Breast epithelium (tissue), 4 donors: ENCODE results near the gene PLK5. TPM values are rescaled to one million over a fixed set of nuclear protein-coding genes. Genes with fewer than 3 reads are reported as not detected.

Experiments
- DNase-seq, 2 donors: peaks; one replicate each; pipeline ENCODE4 v3.0.0-alpha.2; 2019; ENCODE audit warnings: low spot score in 2 of 2
- H3K27ac ChIP-seq, 2 donors: fragments of 200-600 bp; sonication (generic) in 1 of 2; one replicate each; pipeline ENCODE4 v1.5.1; 2016 to 2019; ENCODE audit warnings: mild to moderate bottlenecking in 1 of 2
- H3K27me3 ChIP-seq, 2 donors: fragments of 200-600 bp; sonication (generic) in 1 of 2; one replicate each; pipeline versions ENCODE4 v1.5.1 to v1.6.0; 2017 to 2019; ENCODE audit warnings: control low read depth in 1 of 2, mild to moderate bottlenecking in 1 of 2
- H3K36me3 ChIP-seq: fragments of 200-600 bp; one replicate; pipeline ENCODE4 v1.5.1; 2019
- H3K4me1 ChIP-seq, 2 donors: fragments of 200-600 bp; sonication (generic); one replicate each; pipeline ENCODE4 v1.5.1; 2016 to 2019; ENCODE audit warnings: control low read depth in 1 of 2
- H3K4me3 ChIP-seq, 3 donors: fragments of 200-600 bp; sonication (generic); 1 replicate in 2 of 3; 2 replicates in 1 of 3; pipeline ENCODE4 v1.5.1; 2016 to 2019; ENCODE audit warnings: mild to moderate bottlenecking in 3 of 3, moderate library complexity in 2 of 3
- H3K9me3 ChIP-seq, 2 donors: fragments of 200-600 bp; sonication (generic) in 1 of 2; one replicate each; pipeline ENCODE4 v1.5.1; 2016 to 2019; ENCODE audit warnings: control low read depth in 1 of 2
- POLR2A ChIP-seq: fragments of 450-650 bp; IDR thresholded peaks from one replicate; pipeline ENCODE4 v1.6.1; 2016; ENCODE audit warnings: antibody characterized with exemption, mild to moderate bottlenecking, moderate library complexity
- POLR2AphosphoS5 ChIP-seq, 3 donors: sonication (generic); formaldehyde crosslinking; IDR thresholded peaks; one replicate each; pipeline ENCODE4 v1.6.1; 2017; ENCODE audit warnings: antibody characterized with exemption in 3 of 3
- intact Hi-C: fragments of 100-400 bp; cut with DNase I; formaldehyde crosslinking; loops from one replicate; pipeline ENCODE4 v1.15.1; 2023; ENCODE audit warnings: low total_unique reads
- total RNA-seq, 3 donors: library from RNA; depleted of rRNA; stranded (reverse); fragments of >200 nt; gene quantifications; one replicate each; pipeline ENCODE4 v1.1.0, GENCODE V29; 2016
- TF ChIP-seq, protein P1 (sequence below), 3 donors: fragments of 450-650 bp; IDR thresholded peaks; one replicate each; pipeline ENCODE4 v1.5.1; 2016 to 2017; ENCODE audit warnings: antibody characterized with exemption in 3 of 3, mild to moderate bottlenecking in 3 of 3, moderate library complexity in 3 of 3

Gene PLK5
- total RNA-seq, 3 donors from 2014 or later = 0.44 to 0.98 TPM; not detected in 1

DNA sequence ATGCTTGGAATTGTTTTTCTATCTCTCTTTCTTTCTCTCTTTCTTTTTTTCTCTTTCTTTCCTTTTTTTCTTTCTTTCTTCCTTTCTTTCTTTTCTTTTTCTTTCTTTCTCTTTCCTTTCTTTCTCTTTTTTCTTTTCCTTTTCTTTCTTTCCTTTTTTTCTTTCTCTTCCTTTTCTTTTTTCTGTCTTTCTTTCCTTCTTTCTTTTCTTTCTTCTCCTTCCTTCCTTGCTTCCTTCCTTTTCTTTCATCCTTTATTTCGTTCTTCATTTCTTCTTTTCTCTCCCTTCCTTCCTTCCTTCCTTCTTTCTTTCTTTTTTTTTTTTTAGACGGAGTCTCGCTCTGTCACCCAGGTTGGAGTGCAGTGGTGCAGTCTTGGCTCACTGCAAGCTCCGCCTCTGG lies 46.1 kb downstream of the PLK5 start:
- Histone ChIP-seq H3K9me3 (no peaks in the 10 kb centered on the region), H3K36me3 (no peaks in the 10 kb centered on the region), H3K4me3 (no peak overlapping the region), H3K27me3 (no peaks in the 10 kb centered on the region), H3K4me1 (peaks cover 0 to 6% of the 10 kb centered on the region in 2 donors), H3K27ac (no peak overlapping the region)
- intact Hi-C loops = no loop called here
- no peak for DNase-seq
- no peak for TF ChIP-seq POLR2A
- no peak for TF ChIP-seq POLR2AphosphoS5 (IDR thresholded peaks at IDR 0.05)
- TF ChIP-seq, protein P1, sequence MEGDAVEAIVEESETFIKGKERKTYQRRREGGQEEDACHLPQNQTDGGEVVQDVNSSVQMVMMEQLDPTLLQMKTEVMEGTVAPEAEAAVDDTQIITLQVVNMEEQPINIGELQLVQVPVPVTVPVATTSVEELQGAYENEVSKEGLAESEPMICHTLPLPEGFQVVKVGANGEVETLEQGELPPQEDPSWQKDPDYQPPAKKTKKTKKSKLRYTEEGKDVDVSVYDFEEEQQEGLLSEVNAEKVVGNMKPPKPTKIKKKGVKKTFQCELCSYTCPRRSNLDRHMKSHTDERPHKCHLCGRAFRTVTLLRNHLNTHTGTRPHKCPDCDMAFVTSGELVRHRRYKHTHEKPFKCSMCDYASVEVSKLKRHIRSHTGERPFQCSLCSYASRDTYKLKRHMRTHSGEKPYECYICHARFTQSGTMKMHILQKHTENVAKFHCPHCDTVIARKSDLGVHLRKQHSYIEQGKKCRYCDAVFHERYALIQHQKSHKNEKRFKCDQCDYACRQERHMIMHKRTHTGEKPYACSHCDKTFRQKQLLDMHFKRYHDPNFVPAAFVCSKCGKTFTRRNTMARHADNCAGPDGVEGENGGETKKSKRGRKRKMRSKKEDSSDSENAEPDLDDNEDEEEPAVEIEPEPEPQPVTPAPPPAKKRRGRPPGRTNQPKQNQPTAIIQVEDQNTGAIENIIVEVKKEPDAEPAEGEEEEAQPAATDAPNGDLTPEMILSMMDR (IDR thresholded peaks at IDR 0.05) = no peak

DNA sequence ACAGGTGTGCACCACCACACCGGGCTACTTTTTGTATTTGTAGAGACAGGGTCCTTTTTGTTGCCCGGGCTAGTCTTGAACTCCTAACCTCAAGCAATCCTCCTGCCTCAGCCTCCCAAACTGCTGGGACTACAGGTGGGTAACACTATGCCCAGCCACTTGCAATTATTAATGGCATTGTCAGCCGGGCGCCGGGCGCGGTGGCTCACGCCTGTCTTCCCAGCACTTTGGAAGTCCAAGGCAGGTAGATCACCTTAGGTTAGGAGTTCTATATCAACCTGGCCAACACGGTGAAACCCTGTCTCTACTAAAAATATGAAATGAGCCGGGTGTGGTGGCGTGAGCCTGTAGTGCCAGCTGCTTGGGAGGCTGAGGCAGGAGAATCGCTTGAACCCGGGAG lies 47.0 kb downstream of the PLK5 start:
- Histone ChIP-seq H3K27ac (no peak overlapping the region), H3K36me3 (no peaks in the 10 kb centered on the region), H3K4me1 (peaks cover 0 to 6% of the 10 kb centered on the region in 2 donors), H3K4me3 (no peak overlapping the region), H3K9me3 (no peaks in the 10 kb centered on the region), H3K27me3 (no peaks in the 10 kb centered on the region)
- TF ChIP-seq, protein P1 (IDR thresholded peaks at IDR 0.05) = no peak
- TF ChIP-seq POLR2AphosphoS5 (IDR thresholded peaks at IDR 0.05) = no peak
- no peak for TF ChIP-seq POLR2A
- intact Hi-C loops = no loop called here
- no peak for DNase-seq

DNA sequence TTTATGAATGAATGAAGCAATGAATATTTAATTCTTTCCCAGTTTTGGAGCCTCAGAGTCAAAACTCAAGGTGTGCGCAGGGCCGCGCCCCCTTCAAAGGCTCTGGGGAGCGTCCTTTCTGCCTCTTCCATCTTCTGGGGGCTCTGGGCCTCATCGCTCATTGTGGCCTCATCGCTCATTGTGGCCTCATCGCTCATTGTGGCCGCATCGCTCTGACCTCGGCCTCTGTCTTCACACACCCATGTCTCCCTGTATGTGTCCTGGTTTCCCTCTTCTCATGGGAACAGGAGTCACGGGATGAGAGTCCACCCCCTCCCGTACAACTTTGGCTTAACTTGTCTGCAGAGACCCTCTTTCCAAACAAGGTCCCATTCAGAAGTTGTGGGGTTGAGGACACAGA lies 47.5 kb downstream of the PLK5 start:
- intact Hi-C loops = no loop called here
- no peak overlapping the region for H3K4me3 ChIP-seq
- H3K27ac ChIP-seq = no peak overlapping the region
- no peak for DNase-seq
- TF ChIP-seq POLR2AphosphoS5 (IDR thresholded peaks at IDR 0.05) (no peak), POLR2A (no peak)
- TF ChIP-seq, protein P1 (IDR thresholded peaks at IDR 0.05) = no peak
- H3K27me3 ChIP-seq = no peaks in the 10 kb centered on the region
- peaks cover 0 to 6% of the 10 kb centered on the region in 2 donors for H3K4me1 ChIP-seq
- H3K9me3 ChIP-seq = no peaks in the 10 kb centered on the region
- no peaks in the 10 kb centered on the region for H3K36me3 ChIP-seq

DNA sequence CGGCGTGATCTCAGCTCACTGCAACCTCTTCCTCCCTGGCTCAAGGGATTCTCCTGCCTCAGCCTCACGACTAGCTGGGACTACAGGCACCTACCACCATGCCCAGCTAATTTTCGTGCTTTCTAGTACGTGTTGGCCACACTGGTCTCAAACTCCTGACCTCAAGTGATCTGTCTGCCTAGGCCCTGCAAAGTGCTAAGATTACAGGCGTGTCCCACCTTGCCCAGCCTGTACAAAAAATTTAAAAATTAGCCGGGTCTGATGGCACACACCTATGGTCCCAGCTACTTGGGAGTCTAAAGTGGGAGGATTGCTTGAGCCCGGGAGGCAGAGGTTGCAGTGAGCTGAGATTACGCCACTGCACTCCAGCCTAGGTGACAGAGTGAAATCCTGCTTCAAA lies 48.9 kb downstream of the PLK5 start:
- Histone ChIP-seq H3K36me3 (no peaks in the 10 kb centered on the region), H3K9me3 (no peaks in the 10 kb centered on the region), H3K4me3 (no peak overlapping the region), H3K4me1 (peaks cover 0 to 6% of the 10 kb centered on the region in 2 donors), H3K27ac (no peak overlapping the region), H3K27me3 (no peaks in the 10 kb centered on the region)
- TF ChIP-seq POLR2AphosphoS5 (IDR thresholded peaks at IDR 0.05) = no peak
- TF ChIP-seq, protein P1 (IDR thresholded peaks at IDR 0.05) = no peak
- TF ChIP-seq POLR2A = no peak
- DNase-seq = no peak
- intact Hi-C loops = no loop called here

DNA sequence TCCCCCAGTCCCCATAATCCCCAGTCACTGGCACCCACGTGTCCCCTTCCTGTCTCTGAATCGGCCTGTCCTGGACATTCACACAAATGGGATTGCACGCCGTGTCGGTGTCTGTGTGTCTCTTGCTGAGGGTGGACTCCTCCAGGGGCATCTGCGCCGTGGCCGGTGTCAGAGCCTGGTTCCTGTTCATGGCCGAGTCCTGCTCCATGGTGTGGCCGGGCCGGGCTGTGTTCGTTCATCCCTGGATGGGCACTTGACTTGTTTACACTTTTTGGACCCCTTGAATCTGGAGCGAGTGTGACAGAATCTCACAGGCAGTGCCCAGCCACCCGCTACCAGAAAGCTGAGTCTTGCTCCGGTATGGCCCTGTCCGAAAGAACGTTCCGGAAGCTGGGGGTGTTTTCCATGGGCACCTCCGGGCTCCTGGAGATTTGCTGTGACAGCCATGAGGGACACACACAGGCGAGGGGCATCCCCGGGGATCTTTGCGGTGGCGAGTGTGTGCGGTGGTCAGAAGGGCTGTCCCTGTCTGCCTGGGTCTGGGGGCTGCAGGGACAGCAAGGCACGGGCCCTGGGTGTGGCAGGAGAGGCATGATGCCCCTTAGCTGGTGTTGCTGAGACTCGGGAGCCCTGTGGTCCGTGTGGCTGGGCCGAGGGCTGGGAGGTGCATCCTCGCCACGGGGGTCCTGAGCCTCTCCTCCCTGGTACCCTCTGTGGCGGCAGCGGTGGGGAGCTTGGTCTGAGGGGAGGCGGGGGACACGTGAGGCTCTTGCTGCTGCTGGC lies 50.7 kb downstream of the PLK5 start:
- Histone ChIP-seq H3K36me3 (no peaks in the 10 kb centered on the region), H3K4me1 (no peaks in the 10 kb centered on the region), H3K9me3 (no peaks in the 10 kb centered on the region), H3K4me3 (no peak overlapping the region), H3K27me3 (no peaks in the 10 kb centered on the region), H3K27ac (no peak overlapping the region)
- intact Hi-C loops = no loop called here
- DNase-seq = no peak
- TF ChIP-seq POLR2AphosphoS5 (IDR thresholded peaks at IDR 0.05) (no peak), POLR2A (no peak)
- TF ChIP-seq, protein P1 (IDR thresholded peaks at IDR 0.05) = no peak
